Activated naive CD8-positive, alpha-beta T cell treated with anti-CD3 and anti-CD28 coated beads, Interleukin-2, amount 50 U/mL, for 24 hours (primary cell): Measurements from ENCODE around the gene MINDY4.

Source experiments
- ATAC-seq: fragments of 150-1000 bp; cut with Tn5 transposase; one replicate; pipeline ENCODE4 v1.10.0; 2021
- DNase-seq: peaks from one replicate; pipeline ENCODE4 v3.0.0; 2021
- H3K27ac Mint-ChIP-seq: one replicate; pipeline ENCODE4 v1.8.0; 2021; ENCODE audit warnings: mild to moderate bottlenecking, mixed read lengths
- H3K27me3 Mint-ChIP-seq: one replicate; pipeline ENCODE4 v1.8.0; 2021; ENCODE audit warnings: mixed read lengths
- H3K36me3 Mint-ChIP-seq: one replicate; pipeline ENCODE4 v1.8.0; 2021; ENCODE audit warnings: low read depth, mixed read lengths
- H3K4me1 Mint-ChIP-seq: one replicate; pipeline ENCODE4 v1.8.0; 2021; ENCODE audit warnings: mixed read lengths
- H3K4me3 Mint-ChIP-seq: one replicate; pipeline ENCODE4 v1.8.0; 2021; ENCODE audit warnings: mild to moderate bottlenecking, moderate library complexity, mixed read lengths
- H3K9me3 Mint-ChIP-seq: one replicate; pipeline ENCODE4 v1.8.0; 2021; ENCODE audit warnings: mixed read lengths

MINDY4 gene

DNA sequence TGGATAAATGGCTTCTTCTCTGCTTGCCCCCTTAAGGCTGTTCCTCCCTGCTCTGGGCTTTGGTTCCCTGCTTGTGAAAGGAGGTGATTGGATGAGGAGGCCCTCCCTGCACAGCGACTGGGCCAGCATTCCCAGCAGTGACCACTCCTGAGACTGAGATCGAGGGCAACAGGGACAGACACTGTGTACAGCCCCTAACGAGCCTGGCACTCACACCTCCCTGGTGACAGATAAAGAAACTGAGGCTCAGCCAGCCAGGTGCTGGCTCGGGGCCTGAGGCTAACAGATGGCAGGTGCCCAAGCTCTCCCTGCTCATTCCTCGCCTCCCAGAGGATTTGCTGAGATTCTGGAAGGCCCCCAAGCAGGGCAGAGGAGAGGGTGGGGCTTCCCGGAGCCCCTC is 128.4 kb downstream of the MINDY4 start:
- H3K4me3 Mint-ChIP-seq, result no peak overlapping the region
- no peaks in the 10 kb centered on the region for H3K27me3 Mint-ChIP-seq
- no peaks in the 10 kb centered on the region for H3K9me3 Mint-ChIP-seq
- DNase-seq, result no peak
- ATAC-seq, result no peak
- no peaks in the 10 kb centered on the region for H3K4me1 Mint-ChIP-seq
- no peak overlapping the region for H3K27ac Mint-ChIP-seq
- H3K36me3 Mint-ChIP-seq, result no peaks in the 10 kb centered on the region

GRCh38 chr7:30900053-30900452 is 128.8 kb downstream of the MINDY4 start:
- Mint-ChIP-seq H3K4me1 (no peaks in the 10 kb centered on the region), H3K36me3 (no peaks in the 10 kb centered on the region), H3K27me3 (no peaks in the 10 kb centered on the region), H3K27ac (no peak overlapping the region), H3K9me3 (no peaks in the 10 kb centered on the region), H3K4me3 (no peak overlapping the region)
- no peak for DNase-seq
- no peak for ATAC-seq

GRCh38 chr7:30900803-30901362 is 129.7 kb downstream of the MINDY4 start:
- no peaks in the 10 kb centered on the region for H3K27me3 Mint-ChIP-seq
- no peaks in the 10 kb centered on the region for H3K36me3 Mint-ChIP-seq
- no peak overlapping the region for H3K27ac Mint-ChIP-seq
- H3K9me3 Mint-ChIP-seq, result no peaks in the 10 kb centered on the region
- ATAC-seq (no peak), DNase-seq (no peak)
- H3K4me3 Mint-ChIP-seq, result no peak overlapping the region
- no peaks in the 10 kb centered on the region for H3K4me1 Mint-ChIP-seq

GRCh38 chr7:30901856-30902255 is 130.6 kb downstream of the MINDY4 start:
- no peaks in the 10 kb centered on the region for H3K36me3 Mint-ChIP-seq

GRCh38 chr7:30902466-30902865 is 131.2 kb downstream of the MINDY4 start:
- DNase-seq, result no peak
- no peaks in the 10 kb centered on the region for H3K9me3 Mint-ChIP-seq
- H3K27ac Mint-ChIP-seq, result no peak overlapping the region
- no peaks in the 10 kb centered on the region for H3K27me3 Mint-ChIP-seq
- no peak overlapping the region for H3K4me3 Mint-ChIP-seq
- H3K36me3 Mint-ChIP-seq, result no peaks in the 10 kb centered on the region
- H3K4me1 Mint-ChIP-seq, result no peaks in the 10 kb centered on the region
- no peak for ATAC-seq

More at GRCh38 chr7:30901856-30902255, 130.6 kb downstream of the MINDY4 start:
- Mint-ChIP-seq H3K4me1 (no peaks in the 10 kb centered on the region), H3K9me3 (no peaks in the 10 kb centered on the region), H3K27ac (no peak overlapping the region), H3K4me3 (no peak overlapping the region), H3K27me3 (no peaks in the 10 kb centered on the region)
- DNase-seq (no peak), ATAC-seq (no peak)

DNA sequence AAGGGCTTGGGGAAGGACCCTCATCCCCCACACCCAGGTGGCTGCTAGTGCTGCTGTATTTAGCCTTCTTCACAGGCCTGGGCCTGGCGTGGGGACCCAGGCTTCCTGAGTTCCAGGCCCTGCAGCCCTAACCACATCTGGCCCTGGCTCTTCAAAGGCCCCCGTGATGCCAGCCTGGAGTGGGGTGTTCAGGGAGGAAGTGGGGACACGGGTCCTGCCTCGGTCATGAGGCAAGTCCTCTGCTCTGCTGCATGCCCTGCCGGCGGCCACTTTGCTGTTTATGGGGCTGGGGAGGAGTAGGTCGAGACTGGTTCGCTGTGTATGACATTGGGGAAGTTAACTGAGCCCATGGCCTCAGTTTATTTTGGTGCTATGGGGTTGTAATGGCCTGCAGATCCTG is 131.9 kb downstream of the MINDY4 start:
- Mint-ChIP-seq H3K4me1 (no peaks in the 10 kb centered on the region), H3K27me3 (no peaks in the 10 kb centered on the region), H3K4me3 (no peak overlapping the region), H3K9me3 (no peaks in the 10 kb centered on the region), H3K27ac (no peak overlapping the region), H3K36me3 (no peaks in the 10 kb centered on the region)
- no peak for DNase-seq
- ATAC-seq, result no peak

DNA sequence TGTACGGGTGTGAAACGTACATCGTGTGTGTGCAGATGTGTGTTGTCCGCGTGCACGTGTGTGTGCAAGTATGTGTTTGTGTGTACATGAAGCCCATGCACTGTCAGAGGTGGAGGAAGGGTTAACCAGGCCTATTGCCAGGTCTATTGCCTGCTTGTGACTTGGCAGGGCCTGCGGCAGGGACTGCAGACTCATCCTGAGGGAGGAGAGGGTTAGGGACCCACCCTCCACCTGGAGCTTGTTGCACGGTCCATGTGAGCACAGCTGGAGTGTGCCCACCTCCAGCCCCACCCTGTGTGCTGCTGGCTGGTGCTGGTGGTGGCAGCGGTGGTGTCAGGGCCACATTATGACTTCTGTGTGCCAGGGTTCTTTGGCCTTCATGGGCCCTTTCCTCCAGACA is 133.3 kb downstream of the MINDY4 start:
- H3K4me3 Mint-ChIP-seq, result no peak overlapping the region
- H3K27me3 Mint-ChIP-seq, result no peaks in the 10 kb centered on the region
- no peak overlapping the region for H3K27ac Mint-ChIP-seq
- no peaks in the 10 kb centered on the region for H3K4me1 Mint-ChIP-seq
- DNase-seq (no peak), ATAC-seq (no peak)
- H3K36me3 Mint-ChIP-seq, result no peaks in the 10 kb centered on the region
- no peaks in the 10 kb centered on the region for H3K9me3 Mint-ChIP-seq

- Mint-ChIP-seq H3K9me3 (no peaks in the 10 kb centered on the region), H3K27me3 (no peaks in the 10 kb centered on the region), H3K27ac (no peak overlapping the region), H3K4me3 (no peak overlapping the region), H3K4me1 (no peaks in the 10 kb centered on the region), H3K36me3 (no peaks in the 10 kb centered on the region)
- DNase-seq (no peak), ATAC-seq (no peak)
These were observed 134.1 kb downstream of the MINDY4 start for GRCh38 chr7:30905078-30906012.

DNA sequence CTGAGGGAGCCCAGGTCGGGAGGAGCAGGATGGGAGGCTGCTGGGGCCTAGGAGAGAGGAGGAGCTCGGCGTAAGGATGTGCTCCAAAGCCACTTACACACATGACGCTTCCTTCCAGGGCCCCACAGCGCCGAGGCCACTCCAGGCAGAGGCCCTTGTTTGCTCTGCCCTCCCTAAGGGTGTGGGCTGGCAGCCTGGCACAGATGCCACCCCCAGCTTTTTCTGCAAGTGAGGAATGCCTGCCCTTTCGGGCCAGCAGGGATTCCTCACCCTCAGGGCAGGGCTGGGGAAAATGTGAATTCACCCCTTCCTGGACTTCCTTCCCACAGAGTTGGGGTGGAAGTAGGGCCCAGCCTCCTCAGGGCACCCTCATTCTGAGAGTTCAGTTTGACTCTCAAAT is 134.8 kb downstream of the MINDY4 start:
- Mint-ChIP-seq H3K36me3 (no peaks in the 10 kb centered on the region), H3K4me3 (no peak overlapping the region), H3K4me1 (no peaks in the 10 kb centered on the region), H3K27ac (no peak overlapping the region), H3K27me3 (no peaks in the 10 kb centered on the region), H3K9me3 (no peaks in the 10 kb centered on the region)
- ATAC-seq (no peak), DNase-seq (no peak)

GRCh38 chr7:30906515-30907240 is 135.5 kb downstream of the MINDY4 start:
- Mint-ChIP-seq H3K4me1 (no peaks in the 10 kb centered on the region), H3K4me3 (no peak overlapping the region), H3K9me3 (no peaks in the 10 kb centered on the region), H3K27me3 (no peaks in the 10 kb centered on the region), H3K36me3 (no peaks in the 10 kb centered on the region), H3K27ac (no peak overlapping the region)
- ATAC-seq (no peak), DNase-seq (no peak)

GRCh38 chr7:30907527-30908267 is 136.5 kb downstream of the MINDY4 start:
- no peak for DNase-seq
- Mint-ChIP-seq H3K27ac (no peak overlapping the region), H3K27me3 (no peaks in the 10 kb centered on the region), H3K36me3 (no peaks in the 10 kb centered on the region), H3K4me1 (no peaks in the 10 kb centered on the region), H3K4me3 (no peak overlapping the region), H3K9me3 (no peaks in the 10 kb centered on the region)
- ATAC-seq, result no peak

GRCh38 chr7:30908681-30909080 is 137.5 kb downstream of the MINDY4 start:
- no peaks in the 10 kb centered on the region for H3K27me3 Mint-ChIP-seq
- no peak overlapping the region for H3K27ac Mint-ChIP-seq

DNA sequence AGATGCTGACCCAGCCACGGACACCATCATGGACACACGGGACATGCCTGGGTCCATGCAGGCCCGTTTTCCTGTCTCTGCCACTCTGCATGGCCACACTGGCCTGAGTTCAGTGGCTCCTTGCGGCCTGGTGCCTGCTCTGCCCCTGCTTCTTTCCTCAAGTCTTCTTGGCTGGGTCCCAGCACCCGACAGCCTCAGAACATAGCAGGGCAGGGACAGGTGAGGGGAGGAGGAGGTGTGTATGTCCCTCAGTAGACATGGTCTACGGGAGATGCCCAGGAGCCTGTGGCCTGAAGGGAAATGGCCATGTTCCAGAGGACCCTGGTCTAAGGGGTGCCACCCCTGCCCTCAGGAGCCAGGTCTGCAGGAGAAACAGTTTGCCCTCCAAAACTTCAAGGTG is 138.2 kb downstream of the MINDY4 start:
- no peaks in the 10 kb centered on the region for H3K27me3 Mint-ChIP-seq
- H3K9me3 Mint-ChIP-seq, result no peaks in the 10 kb centered on the region
- DNase-seq (no peak), ATAC-seq (no peak)
- no peak overlapping the region for H3K27ac Mint-ChIP-seq
- no peaks in the 10 kb centered on the region for H3K4me1 Mint-ChIP-seq
- H3K4me3 Mint-ChIP-seq, result no peak overlapping the region
- H3K36me3 Mint-ChIP-seq, result no peaks in the 10 kb centered on the region

More at GRCh38 chr7:30908681-30909080, 137.5 kb downstream of the MINDY4 start:
- DNase-seq, result no peak
- H3K4me1 Mint-ChIP-seq, result no peaks in the 10 kb centered on the region
- no peaks in the 10 kb centered on the region for H3K9me3 Mint-ChIP-seq
- H3K36me3 Mint-ChIP-seq, result no peaks in the 10 kb centered on the region
- H3K4me3 Mint-ChIP-seq, result no peak overlapping the region
- ATAC-seq, result no peak

GRCh38 chr7:30910411-30911073 is 139.3 kb downstream of the MINDY4 start:
- Mint-ChIP-seq H3K27me3 (no peaks in the 10 kb centered on the region), H3K4me3 (no peak overlapping the region), H3K9me3 (no peaks in the 10 kb centered on the region), H3K27ac (no peak overlapping the region), H3K36me3 (no peaks in the 10 kb centered on the region), H3K4me1 (no peaks in the 10 kb centered on the region)
- no peak for DNase-seq
- no peak for ATAC-seq
